Suprapubic skin (tissue), 4 donors: ENCODE data around the gene FNDC5.

ENCODE experiments used
- EP300 ChIP-seq: sonication (generic); formaldehyde crosslinking; IDR thresholded peaks from one replicate; pipeline ENCODE4 v1.6.1; 2017; ENCODE audit warnings: antibody characterized with exemption
- POLR2A ChIP-seq, 2 donors: fragments of 450-650 bp; IDR thresholded peaks; one replicate each; pipeline ENCODE4 v1.6.1; 2017; ENCODE audit warnings: antibody characterized with exemption in 2 of 2, mild to moderate bottlenecking in 2 of 2, moderate library complexity in 2 of 2
- POLR2AphosphoS5 ChIP-seq, 3 donors: sonication (generic); formaldehyde crosslinking; IDR thresholded peaks; one replicate each; pipeline ENCODE4 v1.6.1; 2017; ENCODE audit warnings: antibody characterized with exemption in 3 of 3
- TF ChIP-seq, protein P1 (sequence below), 2 donors: fragments of 200-600 bp in 1 of 2; fragments of 450-650 bp in 1 of 2; sonication (generic) in 1 of 2; IDR thresholded peaks; one replicate each; pipeline ENCODE4 v1.5.1; 2016 to 2019; ENCODE audit warnings: antibody characterized with exemption in 2 of 2, mild to moderate bottlenecking in 1 of 2, moderate library complexity in 1 of 2

DNA sequence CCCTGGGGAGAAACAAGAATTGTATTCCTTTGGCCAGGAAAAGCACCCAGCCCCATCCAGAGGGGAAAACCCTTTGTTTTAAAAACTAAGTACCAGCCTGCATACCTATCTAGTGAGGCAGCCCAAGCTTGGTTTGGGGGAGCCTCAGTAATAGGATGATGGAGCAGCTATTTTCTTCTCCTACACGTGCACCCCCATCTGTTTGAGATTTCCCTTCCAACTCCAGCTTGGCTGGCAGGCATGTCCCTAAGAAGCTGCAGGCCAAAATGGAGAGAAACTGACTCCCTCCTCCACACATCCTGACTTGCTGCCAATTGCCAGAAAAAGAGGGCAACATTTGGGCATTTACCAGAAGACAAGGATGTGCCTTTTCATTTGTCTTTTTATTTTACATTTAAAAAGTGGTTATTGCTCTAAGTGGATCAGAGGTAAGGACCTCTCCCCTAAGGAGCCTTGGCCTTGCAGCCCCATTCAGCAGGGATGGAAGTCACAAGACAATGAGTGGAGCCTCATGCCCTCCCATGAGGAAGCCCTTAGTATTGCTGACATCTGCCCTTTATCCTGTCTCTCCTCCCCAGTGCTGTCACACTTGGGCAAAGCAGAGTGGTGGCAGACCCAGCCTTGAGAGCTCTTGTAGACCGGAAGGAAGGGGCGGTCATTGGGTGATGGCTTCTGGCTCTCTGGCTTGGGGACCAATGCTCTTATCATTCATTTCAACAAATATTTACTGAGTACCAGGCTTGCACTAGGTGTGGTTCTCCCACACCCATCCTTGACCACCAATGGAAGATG, 8.6 kb downstream of the FNDC5 start:
- TF ChIP-seq, protein P1, sequence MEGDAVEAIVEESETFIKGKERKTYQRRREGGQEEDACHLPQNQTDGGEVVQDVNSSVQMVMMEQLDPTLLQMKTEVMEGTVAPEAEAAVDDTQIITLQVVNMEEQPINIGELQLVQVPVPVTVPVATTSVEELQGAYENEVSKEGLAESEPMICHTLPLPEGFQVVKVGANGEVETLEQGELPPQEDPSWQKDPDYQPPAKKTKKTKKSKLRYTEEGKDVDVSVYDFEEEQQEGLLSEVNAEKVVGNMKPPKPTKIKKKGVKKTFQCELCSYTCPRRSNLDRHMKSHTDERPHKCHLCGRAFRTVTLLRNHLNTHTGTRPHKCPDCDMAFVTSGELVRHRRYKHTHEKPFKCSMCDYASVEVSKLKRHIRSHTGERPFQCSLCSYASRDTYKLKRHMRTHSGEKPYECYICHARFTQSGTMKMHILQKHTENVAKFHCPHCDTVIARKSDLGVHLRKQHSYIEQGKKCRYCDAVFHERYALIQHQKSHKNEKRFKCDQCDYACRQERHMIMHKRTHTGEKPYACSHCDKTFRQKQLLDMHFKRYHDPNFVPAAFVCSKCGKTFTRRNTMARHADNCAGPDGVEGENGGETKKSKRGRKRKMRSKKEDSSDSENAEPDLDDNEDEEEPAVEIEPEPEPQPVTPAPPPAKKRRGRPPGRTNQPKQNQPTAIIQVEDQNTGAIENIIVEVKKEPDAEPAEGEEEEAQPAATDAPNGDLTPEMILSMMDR (IDR thresholded peaks at IDR 0.05), result no peak
- TF ChIP-seq EP300, result no peak
- TF ChIP-seq POLR2A (IDR thresholded peaks at IDR 0.05), result no peak
- no peak for TF ChIP-seq POLR2AphosphoS5 (IDR thresholded peaks at IDR 0.05)
